Measurements from ENCODE around the gene TDRD12.

TDRD12 gene, protein sequence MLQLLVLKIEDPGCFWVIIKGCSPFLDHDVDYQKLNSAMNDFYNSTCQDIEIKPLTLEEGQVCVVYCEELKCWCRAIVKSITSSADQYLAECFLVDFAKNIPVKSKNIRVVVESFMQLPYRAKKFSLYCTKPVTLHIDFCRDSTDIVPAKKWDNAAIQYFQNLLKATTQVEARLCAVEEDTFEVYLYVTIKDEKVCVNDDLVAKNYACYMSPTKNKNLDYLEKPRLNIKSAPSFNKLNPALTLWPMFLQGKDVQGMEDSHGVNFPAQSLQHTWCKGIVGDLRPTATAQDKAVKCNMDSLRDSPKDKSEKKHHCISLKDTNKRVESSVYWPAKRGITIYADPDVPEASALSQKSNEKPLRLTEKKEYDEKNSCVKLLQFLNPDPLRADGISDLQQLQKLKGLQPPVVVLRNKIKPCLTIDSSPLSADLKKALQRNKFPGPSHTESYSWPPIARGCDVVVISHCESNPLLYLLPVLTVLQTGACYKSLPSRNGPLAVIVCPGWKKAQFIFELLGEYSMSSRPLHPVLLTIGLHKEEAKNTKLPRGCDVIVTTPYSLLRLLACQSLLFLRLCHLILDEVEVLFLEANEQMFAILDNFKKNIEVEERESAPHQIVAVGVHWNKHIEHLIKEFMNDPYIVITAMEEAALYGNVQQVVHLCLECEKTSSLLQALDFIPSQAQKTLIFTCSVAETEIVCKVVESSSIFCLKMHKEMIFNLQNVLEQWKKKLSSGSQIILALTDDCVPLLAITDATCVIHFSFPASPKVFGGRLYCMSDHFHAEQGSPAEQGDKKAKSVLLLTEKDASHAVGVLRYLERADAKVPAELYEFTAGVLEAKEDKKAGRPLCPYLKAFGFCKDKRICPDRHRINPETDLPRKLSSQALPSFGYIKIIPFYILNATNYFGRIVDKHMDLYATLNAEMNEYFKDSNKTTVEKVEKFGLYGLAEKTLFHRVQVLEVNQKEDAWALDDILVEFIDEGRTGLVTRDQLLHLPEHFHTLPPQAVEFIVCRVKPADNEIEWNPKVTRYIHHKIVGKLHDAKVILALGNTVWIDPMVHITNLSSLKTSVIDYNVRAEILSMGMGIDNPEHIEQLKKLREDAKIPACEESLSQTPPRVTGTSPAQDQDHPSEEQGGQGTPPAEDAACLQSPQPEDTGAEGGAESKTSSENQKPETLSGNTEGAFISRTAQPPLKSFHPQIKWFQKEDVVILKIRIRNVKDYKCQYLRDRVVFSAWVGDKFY (N-terminal part only)

GRCh38 chr19:32719611-32720059 is at the start of gene TDRD12:
Gene TDRD12, plus strand, starts transcription at chr19:32719767. Its CDS starts 306 bp downstream, at chr19:32720073.
- intact Hi-C loops (cut with micrococcal nuclease): no loop called here
- Mint-ChIP-seq H3K27me3 (no peaks in the 10 kb centered on the region), H3K9me3 (no peaks in the 10 kb centered on the region), H3K27ac (no peak within 1 kb of the TSS), H3K36me3 (ENCODE audit: low read depth) (peaks cover 26% of the 10 kb centered on the region), H3K4me1 (ENCODE audit: low read depth) (no peaks in the 10 kb centered on the region), H3K4me3 (no peak within 1 kb of the TSS)

GRCh38 chr19:32671883-32672593 is 47.5 kb upstream of the TDRD12 start:
- H3K27me3 Mint-ChIP-seq: peaks cover 23% of the 10 kb centered on the region
- intact Hi-C loops (cut with micrococcal nuclease): loop anchor here (5.0 kb wide), 1 partner anchor 90 kb away; the partner anchor contains the start of gene PDCD5
- peaks cover 50% of the 10 kb centered on the region for H3K4me1 Mint-ChIP-seq (ENCODE audit: low read depth)
- peaks cover 28% of the 10 kb centered on the region for H3K36me3 Mint-ChIP-seq (ENCODE audit: low read depth)
- no peaks in the 10 kb centered on the region for H3K9me3 Mint-ChIP-seq
- no peak overlapping the region for H3K4me3 Mint-ChIP-seq
- H3K27ac Mint-ChIP-seq: no peak overlapping the region

DNA sequence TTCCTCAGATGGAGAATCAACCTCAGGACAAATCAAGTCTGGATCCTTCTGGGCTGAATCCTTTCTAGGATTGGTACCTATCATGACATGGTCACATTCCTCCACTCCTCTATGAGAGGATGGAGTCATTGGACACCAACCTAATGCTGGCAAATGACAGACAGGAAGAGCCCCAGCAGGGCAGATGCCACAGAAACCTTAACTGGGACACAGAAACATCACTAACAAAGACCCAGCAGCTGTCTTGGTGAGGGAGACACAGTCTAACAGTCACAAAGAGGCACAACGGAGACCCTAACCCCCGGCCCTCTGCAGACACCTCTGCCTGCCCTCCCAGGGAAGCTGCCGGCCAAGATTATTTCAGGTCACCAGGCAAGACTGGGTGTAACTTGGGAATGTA is 46.7 kb upstream of the TDRD12 start:
- Mint-ChIP-seq H3K4me3 (no peak overlapping the region), H3K4me1 (ENCODE audit: low read depth) (peaks cover 53% of the 10 kb centered on the region)
- intact Hi-C loops (cut with micrococcal nuclease): loop anchor here (5.0 kb wide), 1 partner anchor 91 kb away; the partner anchor contains the start of gene PDCD5

GRCh38 chr19:32673573-32673972 is 46.0 kb upstream of the TDRD12 start:
- no peak overlapping the region for H3K27ac Mint-ChIP-seq
- H3K9me3 Mint-ChIP-seq: no peaks in the 10 kb centered on the region
- peaks cover 53% of the 10 kb centered on the region for H3K4me1 Mint-ChIP-seq (ENCODE audit: low read depth)
- peak overlapping the region; percentile 90 for H3K4me3 Mint-ChIP-seq
- intact Hi-C loops (cut with micrococcal nuclease): loop anchor here (5.0 kb wide), 1 partner anchor 91 kb away; the partner anchor contains the start of gene PDCD5
- H3K36me3 Mint-ChIP-seq (ENCODE audit: low read depth): peaks cover 23% of the 10 kb centered on the region
- peaks cover 37% of the 10 kb centered on the region for H3K27me3 Mint-ChIP-seq

More for the DNA sequence above, 46.7 kb upstream of the TDRD12 start:
- no peaks in the 10 kb centered on the region for H3K9me3 Mint-ChIP-seq
- peaks cover 23% of the 10 kb centered on the region for H3K36me3 Mint-ChIP-seq (ENCODE audit: low read depth)
- H3K27me3 Mint-ChIP-seq: peaks cover 31% of the 10 kb centered on the region
- H3K27ac Mint-ChIP-seq: no peak overlapping the region

DNA sequence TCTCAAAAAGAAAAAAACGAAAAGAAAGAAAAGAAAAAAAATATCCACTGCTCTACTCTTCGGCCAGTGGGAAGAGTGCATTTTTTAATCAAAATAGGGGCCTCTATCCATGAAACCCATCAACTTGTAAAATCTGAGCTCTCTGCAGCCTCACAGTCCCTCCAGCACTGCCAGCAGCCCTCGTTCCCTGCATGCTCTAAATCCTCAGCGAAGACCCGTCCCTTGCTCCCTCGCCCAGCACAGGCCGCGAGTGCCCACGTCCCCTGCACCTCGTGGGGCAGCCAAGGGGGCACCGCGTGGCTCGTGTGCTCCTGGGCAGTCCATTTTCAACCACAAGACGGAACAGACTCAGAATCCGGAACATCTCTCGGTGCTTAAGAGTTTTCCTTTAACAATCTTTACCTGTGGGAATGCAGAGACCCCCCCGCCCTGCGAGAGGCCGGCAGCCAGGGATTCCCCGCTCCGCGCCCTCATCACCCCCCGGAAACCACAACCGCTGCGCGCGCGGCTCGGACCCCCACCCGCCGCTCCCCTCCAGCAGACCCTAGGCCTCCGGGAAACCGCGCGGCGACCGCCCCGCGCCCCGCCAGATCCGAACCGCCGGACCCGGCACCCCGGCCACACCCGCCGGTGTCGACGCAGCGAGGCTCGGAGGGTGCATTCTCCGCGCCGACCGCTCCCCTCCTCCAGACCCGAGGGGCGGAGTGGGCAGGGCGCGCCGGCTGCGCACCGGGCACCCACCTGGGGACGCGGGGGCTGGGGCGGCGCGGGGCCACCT is 45.2 kb upstream of the TDRD12 start:
- Mint-ChIP-seq H3K36me3 (ENCODE audit: low read depth) (peaks cover 21% of the 10 kb centered on the region), H3K9me3 (no peaks in the 10 kb centered on the region), H3K27me3 (peaks cover 42% of the 10 kb centered on the region), H3K4me3 (peak overlapping the region; percentile 90), H3K4me1 (ENCODE audit: low read depth) (peaks cover 51% of the 10 kb centered on the region), H3K27ac (peak overlapping the region; percentile 75)
- intact Hi-C loops (cut with micrococcal nuclease): loop anchor here (5.0 kb wide), 1 partner anchor 92 kb away; the partner anchor contains the start of gene PDCD5

- no peaks in the 10 kb centered on the region for H3K9me3 Mint-ChIP-seq
- peak within 1 kb of the TSS; percentile 90 for H3K4me3 Mint-ChIP-seq
- peaks cover 44% of the 10 kb centered on the region for H3K27me3 Mint-ChIP-seq
- H3K27ac Mint-ChIP-seq: peak within 1 kb of the TSS; percentile 75
- peaks cover 44% of the 10 kb centered on the region for H3K4me1 Mint-ChIP-seq (ENCODE audit: low read depth)
- peaks cover 13% of the 10 kb centered on the region for H3K36me3 Mint-ChIP-seq (ENCODE audit: low read depth)
- intact Hi-C loops (cut with micrococcal nuclease): loop anchor here (1.0 to 5.0 kb wide), 2 partner anchors 17 to 93 kb away; partner anchors contain the start of gene PDCD5
These were observed 44.4 kb upstream of the TDRD12 start, which contains the start of gene ANKRD27 for GRCh38 chr19:32674931-32675719. Gene ANKRD27, minus strand, starts transcription at chr19:32675180. Its CDS starts 16,165 bp downstream, at chr19:32659015.

GRCh38 chr19:32675720-32676185 is 43.8 kb upstream of the TDRD12 start, which contains the start of gene RGS9BP:
Gene RGS9BP, plus strand, starts transcription at chr19:32675848. Its CDS starts 416 bp downstream, at chr19:32676264.
- Mint-ChIP-seq H3K36me3 (ENCODE audit: low read depth) (peaks cover 12% of the 10 kb centered on the region), H3K27me3 (peaks cover 46% of the 10 kb centered on the region), H3K27ac (peak within 1 kb of the TSS; percentile 75), H3K9me3 (no peaks in the 10 kb centered on the region), H3K4me3 (peak within 1 kb of the TSS; percentile 90), H3K4me1 (ENCODE audit: low read depth) (peaks cover 40% of the 10 kb centered on the region)
- intact Hi-C loops (cut with micrococcal nuclease): loop anchor here (1.0 kb wide), 1 partner anchor 17 kb away; no protein-coding TSS in a partner anchor

GRCh38 chr19:32676186-32676894 is 43.2 kb upstream of the TDRD12 start:
- Mint-ChIP-seq H3K9me3 (no peaks in the 10 kb centered on the region), H3K27ac (peak overlapping the region; percentile 75), H3K4me3 (peak overlapping the region; percentile 80), H3K36me3 (ENCODE audit: low read depth) (peaks cover 12% of the 10 kb centered on the region), H3K27me3 (peaks cover 46% of the 10 kb centered on the region), H3K4me1 (ENCODE audit: low read depth) (peaks cover 40% of the 10 kb centered on the region)
- intact Hi-C loops (cut with micrococcal nuclease): no loop called here

DNA sequence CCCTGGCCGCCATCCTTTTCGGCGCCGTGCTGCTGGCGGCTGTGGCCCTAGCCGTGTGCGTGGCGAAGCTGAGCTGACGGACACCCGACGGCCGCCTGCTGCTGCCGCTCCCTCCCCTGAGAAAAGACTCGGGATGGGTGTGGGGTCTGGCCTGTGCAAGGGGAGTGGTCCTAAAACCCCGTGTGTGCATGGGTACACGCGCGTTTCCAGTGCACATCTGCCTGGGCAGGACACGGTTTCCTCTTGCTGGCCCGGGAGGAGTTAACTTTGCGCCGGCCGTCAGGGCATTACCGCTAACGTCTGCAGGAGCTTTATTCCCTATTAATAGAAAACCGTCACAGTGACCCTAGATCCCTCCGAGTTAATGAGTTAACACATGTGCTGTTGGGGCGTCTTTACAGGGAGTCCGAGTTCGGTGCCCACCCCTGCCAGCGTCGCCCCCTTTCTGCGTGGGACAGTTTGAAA is 42.6 kb upstream of the TDRD12 start:
- Mint-ChIP-seq H3K9me3 (no peaks in the 10 kb centered on the region), H3K4me3 (no peak overlapping the region), H3K4me1 (ENCODE audit: low read depth) (peaks cover 37% of the 10 kb centered on the region), H3K27me3 (peaks cover 46% of the 10 kb centered on the region), H3K36me3 (ENCODE audit: low read depth) (peaks cover 12% of the 10 kb centered on the region), H3K27ac (no peak overlapping the region)
- intact Hi-C loops (cut with micrococcal nuclease): no loop called here

DNA sequence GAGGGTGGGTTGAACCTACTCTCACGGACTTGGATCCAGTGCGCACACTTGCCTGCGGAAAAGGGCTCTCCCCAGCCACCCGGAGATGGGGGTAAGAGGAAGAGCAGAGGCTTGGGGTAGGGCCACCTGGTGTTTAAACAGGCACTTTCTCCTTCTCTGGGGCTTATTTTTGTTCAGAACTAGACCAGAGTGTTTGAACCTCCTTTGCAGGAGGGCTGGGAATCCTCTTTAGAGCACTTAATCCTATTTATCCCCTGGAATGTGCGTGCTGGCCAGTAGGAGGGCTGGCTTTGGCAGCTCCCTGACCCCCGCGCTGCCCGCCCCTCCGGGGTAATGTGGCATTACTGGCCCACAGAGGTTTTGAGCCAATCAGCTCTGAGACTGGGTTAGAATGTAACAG is 41.9 kb upstream of the TDRD12 start:
- Mint-ChIP-seq H3K4me1 (ENCODE audit: low read depth) (peaks cover 29% of the 10 kb centered on the region), H3K36me3 (ENCODE audit: low read depth) (peaks cover 12% of the 10 kb centered on the region), H3K9me3 (no peaks in the 10 kb centered on the region), H3K27ac (no peak overlapping the region), H3K27me3 (peaks cover 46% of the 10 kb centered on the region), H3K4me3 (no peak overlapping the region)
- intact Hi-C loops (cut with micrococcal nuclease): no loop called here

GRCh38 chr19:32680986-32681385 is 38.6 kb upstream of the TDRD12 start:
- H3K9me3 Mint-ChIP-seq: no peaks in the 10 kb centered on the region
- no peak overlapping the region for H3K27ac Mint-ChIP-seq
- intact Hi-C loops (cut with micrococcal nuclease): no loop called here
- peaks cover 32% of the 10 kb centered on the region for H3K27me3 Mint-ChIP-seq
- no peak overlapping the region for H3K4me3 Mint-ChIP-seq
- H3K4me1 Mint-ChIP-seq (ENCODE audit: low read depth): peaks cover 6% of the 10 kb centered on the region
- H3K36me3 Mint-ChIP-seq (ENCODE audit: low read depth): no peaks in the 10 kb centered on the region
